Nephron (organoid): ENCODE measurements around the gene MBOAT2.
"Not testable (repeated sequence)": the region's sequence is repeated elsewhere in the genome, so short reads cannot be mapped to it uniquely, and the experiment has no call there.

Source experiments
- H3K27ac Mint-ChIP-seq, 3 experiments: 2 replicates each; pipeline ENCODE4 v1.8.0; 2020; ENCODE audit warnings: mixed read lengths in 3 of 3, mild to moderate bottlenecking in 2 of 3, moderate library complexity in 1 of 3
- H3K27me3 Mint-ChIP-seq: 2 replicates; pipeline ENCODE4 v1.8.0; 2021; ENCODE audit warnings: low read depth, mild to moderate bottlenecking, moderate library complexity, mixed read lengths
- H3K36me3 Mint-ChIP-seq: 2 replicates; pipeline ENCODE4 v1.8.0; 2020; ENCODE audit warnings: low read depth, mixed read lengths
- H3K4me1 Mint-ChIP-seq: 2 replicates; pipeline ENCODE4 v1.8.0; 2020; ENCODE audit warnings: mixed read lengths
- H3K4me3 Mint-ChIP-seq, 3 experiments: 2 replicates each; pipeline ENCODE4 v1.8.0; 2020; ENCODE audit warnings: mild to moderate bottlenecking in 3 of 3, mixed read lengths in 3 of 3, moderate library complexity in 2 of 3
- H3K9me3 Mint-ChIP-seq: 2 replicates; pipeline ENCODE4 v1.8.0; 2020; ENCODE audit warnings: mixed read lengths
- TF ChIP-seq, protein P1 (sequence below), 3 experiments: fragments of 200-600 bp; sonication (generic); IDR thresholded peaks; one replicate each; pipeline ENCODE4 v1.5.0; 2021; ENCODE audit warnings: antibody characterized with exemption in 3 of 3; ENCODE audit not compliant: unreplicated experiment in 3 of 3

Gene MBOAT2

DNA sequence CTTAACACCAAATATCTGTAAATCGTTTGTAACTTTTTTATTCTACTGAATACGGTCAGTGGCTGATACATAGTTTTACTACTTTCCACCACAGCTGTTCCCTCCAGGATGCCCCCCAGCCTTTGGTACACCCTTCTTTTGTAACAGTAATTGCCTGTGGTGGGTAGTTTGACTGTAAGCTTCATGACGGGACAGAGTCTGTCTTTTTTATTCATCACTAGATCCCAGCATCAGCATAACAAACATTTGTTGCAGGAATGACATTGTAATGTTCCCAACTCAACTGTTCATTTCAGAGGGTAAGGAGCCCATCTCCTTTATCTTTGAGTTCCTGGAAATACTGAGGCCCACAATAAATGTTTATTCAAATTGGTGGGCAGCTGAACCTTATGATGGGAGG, 67.5 kb downstream of the MBOAT2 start:
- Mint-ChIP-seq H3K9me3 (peaks cover 10% of the 10 kb centered on the region), H3K36me3 (peaks cover 57% of the 10 kb centered on the region), H3K27me3 (no peaks in the 10 kb centered on the region), H3K4me1 (no peaks in the 10 kb centered on the region), H3K4me3 (no peak overlapping the region), H3K27ac (no peak overlapping the region)
- TF ChIP-seq, protein P1, sequence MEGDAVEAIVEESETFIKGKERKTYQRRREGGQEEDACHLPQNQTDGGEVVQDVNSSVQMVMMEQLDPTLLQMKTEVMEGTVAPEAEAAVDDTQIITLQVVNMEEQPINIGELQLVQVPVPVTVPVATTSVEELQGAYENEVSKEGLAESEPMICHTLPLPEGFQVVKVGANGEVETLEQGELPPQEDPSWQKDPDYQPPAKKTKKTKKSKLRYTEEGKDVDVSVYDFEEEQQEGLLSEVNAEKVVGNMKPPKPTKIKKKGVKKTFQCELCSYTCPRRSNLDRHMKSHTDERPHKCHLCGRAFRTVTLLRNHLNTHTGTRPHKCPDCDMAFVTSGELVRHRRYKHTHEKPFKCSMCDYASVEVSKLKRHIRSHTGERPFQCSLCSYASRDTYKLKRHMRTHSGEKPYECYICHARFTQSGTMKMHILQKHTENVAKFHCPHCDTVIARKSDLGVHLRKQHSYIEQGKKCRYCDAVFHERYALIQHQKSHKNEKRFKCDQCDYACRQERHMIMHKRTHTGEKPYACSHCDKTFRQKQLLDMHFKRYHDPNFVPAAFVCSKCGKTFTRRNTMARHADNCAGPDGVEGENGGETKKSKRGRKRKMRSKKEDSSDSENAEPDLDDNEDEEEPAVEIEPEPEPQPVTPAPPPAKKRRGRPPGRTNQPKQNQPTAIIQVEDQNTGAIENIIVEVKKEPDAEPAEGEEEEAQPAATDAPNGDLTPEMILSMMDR (IDR thresholded peaks at IDR 0.05; ENCODE audit: unreplicated experiment in 3 of 3): no peak

DNA sequence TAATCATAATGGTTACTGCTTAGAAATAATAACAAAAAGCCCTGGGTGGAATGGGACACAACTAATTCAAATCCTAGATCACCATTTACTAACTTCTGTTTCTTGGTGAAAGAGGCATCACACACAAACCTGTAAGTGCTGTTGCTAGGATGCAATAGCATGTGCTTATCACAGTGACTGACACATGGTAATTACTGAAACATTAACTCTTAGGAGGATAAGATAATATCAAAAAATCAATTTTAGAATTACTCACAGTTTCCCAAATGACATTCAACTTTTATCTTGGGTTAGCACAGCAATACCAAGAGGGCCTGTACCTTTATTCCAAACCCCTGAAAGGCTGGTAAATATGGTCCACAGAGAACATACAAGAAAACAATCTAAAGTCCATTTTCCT, 69.1 kb downstream of the MBOAT2 start:
- TF ChIP-seq, protein P1 (IDR thresholded peaks at IDR 0.05; ENCODE audit: unreplicated experiment in 3 of 3): no peak
- Mint-ChIP-seq H3K36me3 (peaks cover 61% of the 10 kb centered on the region), H3K27ac (no peak overlapping the region), H3K27me3 (no peaks in the 10 kb centered on the region), H3K9me3 (peaks cover 13% of the 10 kb centered on the region), H3K4me3 (no peak overlapping the region), H3K4me1 (no peaks in the 10 kb centered on the region)

DNA sequence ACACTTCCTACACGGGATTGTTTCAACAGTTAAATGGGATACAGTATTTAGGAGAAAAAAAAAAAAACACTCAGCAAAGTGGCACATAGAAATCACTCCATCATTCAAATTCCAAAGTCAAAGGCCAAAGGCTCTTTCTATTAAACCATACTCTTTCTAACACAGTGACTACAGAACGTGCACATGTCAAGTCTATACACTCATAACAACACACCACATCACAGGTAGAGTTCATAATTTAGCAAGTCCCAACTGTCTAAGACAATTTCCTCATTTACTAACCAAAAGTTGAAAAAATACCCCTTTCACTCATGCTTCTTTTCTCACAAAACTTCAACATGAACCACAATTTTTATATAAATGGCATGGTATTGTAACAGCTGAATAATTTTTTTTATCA, 70.8 kb downstream of the MBOAT2 start:
- no peak overlapping the region for H3K4me3 Mint-ChIP-seq
- no peaks in the 10 kb centered on the region for H3K27me3 Mint-ChIP-seq
- TF ChIP-seq, protein P1 (IDR thresholded peaks at IDR 0.05; ENCODE audit: unreplicated experiment in 3 of 3): no peak
- peaks cover 56% of the 10 kb centered on the region for H3K36me3 Mint-ChIP-seq
- H3K4me1 Mint-ChIP-seq: no peaks in the 10 kb centered on the region
- H3K9me3 Mint-ChIP-seq: peaks cover 13% of the 10 kb centered on the region
- no peak overlapping the region for H3K27ac Mint-ChIP-seq

DNA sequence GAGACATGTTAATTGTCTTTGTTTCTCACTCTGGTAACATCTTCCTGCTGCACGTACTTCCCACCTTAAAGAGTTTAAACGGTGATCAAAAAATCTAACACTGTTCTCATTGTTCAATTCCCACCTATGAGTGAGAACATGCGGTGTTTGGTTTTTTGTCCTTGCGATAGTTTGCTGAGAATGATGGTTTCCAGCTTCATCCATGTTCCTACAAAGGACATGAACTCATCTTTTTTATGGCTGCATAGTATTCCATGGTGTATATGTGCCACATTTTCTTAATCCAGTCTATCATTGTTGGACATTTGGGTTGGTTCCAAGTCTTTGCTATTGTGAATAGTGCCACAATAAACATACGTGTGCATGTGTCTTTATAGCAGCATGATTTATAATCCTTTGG, 73.3 kb downstream of the MBOAT2 start:
- Mint-ChIP-seq H3K36me3 (peaks cover 66% of the 10 kb centered on the region), H3K9me3 (peaks cover 13% of the 10 kb centered on the region)
- H3K27me3 Mint-ChIP-seq, H3K4me1 Mint-ChIP-seq, H3K27ac Mint-ChIP-seq, H3K4me3 Mint-ChIP-seq: not testable (repeated sequence)

DNA sequence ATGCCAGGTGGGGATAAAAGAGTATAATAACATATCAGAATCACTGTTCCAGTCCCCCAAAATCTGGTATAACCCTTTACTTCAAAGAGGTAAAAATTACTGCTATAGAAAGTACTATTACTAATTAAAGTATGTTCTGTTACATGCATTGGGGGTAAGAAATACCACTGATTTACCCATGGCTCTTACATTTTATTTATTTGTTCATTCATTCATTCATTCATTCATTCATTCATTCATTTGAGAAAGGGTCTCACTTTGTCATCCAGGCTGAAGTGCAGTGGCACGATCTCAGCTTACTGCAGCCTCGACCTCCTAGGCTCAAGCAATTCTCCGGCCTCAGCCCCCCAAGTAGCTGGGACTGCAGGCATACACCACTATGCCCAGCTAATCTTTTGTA, 74.4 kb downstream of the MBOAT2 start:
- H3K27ac Mint-ChIP-seq: no peak overlapping the region
- TF ChIP-seq, protein P1 (IDR thresholded peaks at IDR 0.05; ENCODE audit: unreplicated experiment in 3 of 3): no peak
- H3K36me3 Mint-ChIP-seq: peaks cover 65% of the 10 kb centered on the region
- H3K4me1 Mint-ChIP-seq: no peaks in the 10 kb centered on the region
- no peaks in the 10 kb centered on the region for H3K27me3 Mint-ChIP-seq
- no peak overlapping the region for H3K4me3 Mint-ChIP-seq
- peaks cover 13% of the 10 kb centered on the region for H3K9me3 Mint-ChIP-seq

DNA sequence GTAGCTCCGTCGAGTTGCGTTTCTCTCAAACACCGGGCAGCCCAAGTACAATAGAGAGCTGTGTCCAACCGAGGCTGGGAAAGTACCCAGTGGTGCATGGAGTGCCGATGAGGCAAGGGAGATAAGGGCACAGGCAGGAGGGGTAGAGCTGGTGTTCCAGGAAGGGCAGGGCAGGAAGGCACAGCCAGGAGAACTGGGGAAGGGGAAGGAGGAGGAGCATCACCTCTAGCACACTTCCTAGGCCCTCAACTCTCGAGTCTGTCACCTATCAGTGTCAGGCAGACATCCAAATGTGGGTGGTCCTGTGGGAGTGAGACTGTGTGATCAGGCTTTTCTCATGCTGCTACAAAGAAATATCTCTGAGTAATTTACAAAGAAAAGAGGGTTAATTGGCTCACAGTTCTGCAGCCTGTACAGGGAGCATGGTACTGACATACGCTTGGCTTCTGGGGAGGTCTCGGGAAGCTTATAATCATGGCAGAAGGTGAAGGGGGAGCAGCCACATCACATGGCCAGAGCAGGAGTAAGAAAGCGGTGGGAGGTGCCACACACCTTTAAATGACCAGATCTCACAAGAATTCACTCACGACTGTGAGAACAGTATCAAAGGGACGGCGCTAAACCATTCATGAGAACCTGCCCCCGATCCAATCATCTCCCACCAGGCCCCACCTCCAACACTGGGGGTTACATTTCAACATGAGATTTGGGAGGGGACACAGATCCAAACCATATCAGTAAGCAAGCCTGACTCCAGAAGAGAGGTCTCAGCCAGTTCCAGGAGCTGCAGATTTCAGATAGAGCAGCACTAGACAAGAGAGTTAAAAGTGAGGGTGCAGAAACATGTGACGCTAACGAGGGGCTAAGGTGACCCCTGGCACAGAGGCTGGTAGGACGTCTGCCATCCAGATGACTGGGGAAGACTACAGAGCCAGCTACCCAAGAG, 75.7 kb downstream of the MBOAT2 start:
- peaks cover 57% of the 10 kb centered on the region for H3K36me3 Mint-ChIP-seq
- no peaks in the 10 kb centered on the region for H3K4me1 Mint-ChIP-seq
- H3K9me3 Mint-ChIP-seq: peaks cover 13% of the 10 kb centered on the region
- H3K27ac Mint-ChIP-seq: no peak overlapping the region
- H3K27me3 Mint-ChIP-seq: no peaks in the 10 kb centered on the region
- TF ChIP-seq, protein P1 (IDR thresholded peaks at IDR 0.05; ENCODE audit: unreplicated experiment in 3 of 3): no peak
- H3K4me3 Mint-ChIP-seq: no peak overlapping the region
